ENCODE measurements around the gene EFEMP1. TPM values are rescaled to one million over a fixed set of nuclear protein-coding genes. Genes with fewer than 3 reads are reported as not detected.

EFEMP1 gene
- total RNA-seq, 1 experiment from 2014 or later: 24.0 TPM

GRCh38 chr2:55929476-55929875 lies 5.9 kb upstream of the EFEMP1 start:
- H3K36me3 Mint-ChIP-seq: no peaks in the 10 kb centered on the region

GRCh38 chr2:55926974-55927373 lies 3.4 kb upstream of the EFEMP1 start:
- Mint-ChIP-seq H3K9me3 (no peaks in the 10 kb centered on the region), H3K36me3 (no peaks in the 10 kb centered on the region), H3K27ac (no peak overlapping the region), H3K27me3 (ENCODE audit: low read depth) (peaks cover 33% of the 10 kb centered on the region), H3K4me1 (peaks cover 23% of the 10 kb centered on the region), H3K4me3 (no peak overlapping the region)
- DNase-seq (ENCODE audit: low spot score) (no peak), ATAC-seq (no peak)
- TF ChIP-seq ATF1 (CRISPR knock-in tag; IDR thresholded peaks at IDR 0.05): no peak
- no peak for TF ChIP-seq ZNF423 (CRISPR knock-in tag; IDR thresholded peaks at IDR 0.05)
- TF ChIP-seq ATF3 (CRISPR knock-in tag; conservative IDR thresholded peaks at IDR 0.05): no peak
- no peak for TF ChIP-seq ZBTB43 (CRISPR knock-in tag; IDR thresholded peaks at IDR 0.05)
- TF ChIP-seq ZNF138 (CRISPR knock-in tag; conservative IDR thresholded peaks at IDR 0.05): no peak
- ChIA-PET CTCF (no interaction called here), POLR2A (no interaction called here)

More at GRCh38 chr2:55929476-55929875, 5.9 kb upstream of the EFEMP1 start:
- TF ChIP-seq HMGXB4 (CRISPR knock-in tag; IDR thresholded peaks at IDR 0.05) (no peak), ZNF317 (CRISPR knock-in tag; IDR thresholded peaks at IDR 0.05; ENCODE audit: borderline replicate concordance, low read depth) (no peak), IRF1 (CRISPR knock-in tag; IDR thresholded peaks at IDR 0.05) (no peak), EMX1 (CRISPR knock-in tag; IDR thresholded peaks at IDR 0.05) (no peak), ZNF138 (CRISPR knock-in tag; conservative IDR thresholded peaks at IDR 0.05) (no peak), ZNF532 (CRISPR knock-in tag; IDR thresholded peaks at IDR 0.05; ENCODE audit: borderline replicate concordance) (no peak), NR2C2 (CRISPR knock-in tag; IDR thresholded peaks at IDR 0.05) (no peak), TEAD4 (CRISPR knock-in tag; IDR thresholded peaks at IDR 0.05) (no peak), FOXP1 (CRISPR knock-in tag; IDR thresholded peaks at IDR 0.05; ENCODE audit: borderline replicate concordance) (no peak), ZBTB43 (CRISPR knock-in tag; IDR thresholded peaks at IDR 0.05) (no peak)
- Mint-ChIP-seq H3K9me3 (no peaks in the 10 kb centered on the region), H3K4me3 (no peak overlapping the region), H3K27me3 (ENCODE audit: low read depth) (peaks cover 11% of the 10 kb centered on the region), H3K4me1 (peaks cover 13% of the 10 kb centered on the region), H3K27ac (no peak overlapping the region)
- ATAC-seq (no peak), DNase-seq (ENCODE audit: low spot score) (no peak)
- ChIA-PET POLR2A (interaction anchor here (0.6 kb wide), 1 partner anchor 19 kb away, joined by 3 read pairs; no protein-coding TSS in a partner anchor), CTCF (no interaction called here)

Data from WTC11 (cell line).